Neural cell (in vitro differentiated cells): ENCODE measurements around the gene ST6GALNAC3. TPM values are rescaled to one million over a fixed set of nuclear protein-coding genes. Genes with fewer than 3 reads are reported as not detected.

ENCODE experiments used
- H2AFZ ChIP-seq: fragments of 200-600, 300-800 bp; sonication (generic), shearing (Covaris generic); 2 replicates; pipeline ENCODE4 v1.6.0; 2014; ENCODE audit warnings: low read depth, mild to moderate bottlenecking, antibody characterized with exemption, low read length, moderate library complexity
- H3F3A ChIP-seq: fragments of 200-600 bp; shearing (Covaris generic); 2 replicates; pipeline ENCODE4 v1.6.1; 2016; ENCODE audit warnings: mild to moderate bottlenecking, moderate library complexity, mixed read lengths, antibody characterized with exemption, low read length; ENCODE audit not compliant: insufficient read depth, poor library complexity, severe bottlenecking
- H3K27ac ChIP-seq: fragments of 200-600, 300-800 bp; sonication (generic), shearing (Covaris generic); 2 replicates; pipeline ENCODE4 v1.5.1; 2014; ENCODE audit warnings: mild to moderate bottlenecking, low read length, moderate library complexity
- H3K27me3 ChIP-seq: fragments of 300-800, 200-600 bp; sonication (generic), shearing (Covaris generic); 2 replicates; pipeline ENCODE4 v1.6.0; 2014; ENCODE audit warnings: mild to moderate bottlenecking, low read depth, low read length, moderate library complexity; ENCODE audit not compliant: insufficient read depth
- H3K36me3 ChIP-seq: fragments of 300-800, 200-600 bp; sonication (generic), shearing (Covaris generic); 2 replicates; pipeline ENCODE4 v1.5.1; 2014; ENCODE audit warnings: mild to moderate bottlenecking, antibody characterized with exemption, low read length, moderate library complexity; ENCODE audit not compliant: insufficient read depth
- H3K4me2 ChIP-seq: fragments of 300-800, 200-600 bp; sonication (generic), shearing (Covaris generic); 2 replicates; pipeline ENCODE4 v1.6.0; 2014; ENCODE audit warnings: mild to moderate bottlenecking, low read length
- H3K4me3 ChIP-seq: fragments of 300-800, 200-600 bp; sonication (generic), shearing (Covaris generic); 2 replicates; pipeline ENCODE4 v1.5.1; 2014; ENCODE audit warnings: mild to moderate bottlenecking, low read length, moderate library complexity
- H3K79me2 ChIP-seq: fragments of 200-600 bp; shearing (Covaris generic); replicated peaks from 2 replicates; pipeline ENCODE4 v1.6.0; 2014; ENCODE audit warnings: mild to moderate bottlenecking, low read length, moderate library complexity; ENCODE audit not compliant: insufficient read depth
- H3K9ac ChIP-seq: fragments of 300-800, 200-600 bp; sonication (generic), shearing (Covaris generic); 2 replicates; pipeline ENCODE4 v1.6.1; 2016; ENCODE audit warnings: mild to moderate bottlenecking, low read length, mixed read lengths
- H3K9me2 ChIP-seq: fragments of 200-600 bp; shearing (Covaris generic); 2 replicates; pipeline ENCODE4 v1.6.1; 2016; ENCODE audit warnings: mild to moderate bottlenecking, low read length, mixed read lengths; ENCODE audit not compliant: insufficient read depth
- H3K9me3 ChIP-seq: fragments of 200-600, 300-800 bp; sonication (generic), shearing (Covaris generic); 2 replicates; pipeline ENCODE4 v1.6.1; 2016; ENCODE audit warnings: mild to moderate bottlenecking, mixed run types, low read length, moderate library complexity, mixed read lengths
- H4K20me1 ChIP-seq: fragments of 200-600 bp; shearing (Covaris generic); 2 replicates; pipeline ENCODE4 v1.6.1; 2016; ENCODE audit warnings: mild to moderate bottlenecking, mixed run types; ENCODE audit not compliant: insufficient read depth
- EP300 ChIP-seq: fragments of 450-650 bp; conservative IDR thresholded peaks from 2 replicates; pipeline ENCODE4 v1.6.1; 2014; ENCODE audit warnings: antibody characterized with exemption, mild to moderate bottlenecking, moderate library complexity; ENCODE audit not compliant: poor library complexity, severe bottlenecking
- EZH2 ChIP-seq: fragments of 200-600, 300-800 bp; shearing (Covaris generic), sonication (generic); IDR thresholded peaks from 2 replicates; pipeline ENCODE4 v1.6.1; 2014; ENCODE audit warnings: antibody characterized with exemption, low read length, borderline replicate concordance, mild to moderate bottlenecking; ENCODE audit not compliant: insufficient read depth, poor library complexity, severe bottlenecking
- MXI1 ChIP-seq: fragments of 450-650 bp; conservative IDR thresholded peaks from 2 replicates; pipeline ENCODE4 v1.6.1; 2014; ENCODE audit warnings: antibody characterized with exemption, mild to moderate bottlenecking; ENCODE audit not compliant: poor library complexity, severe bottlenecking
- POLR2AphosphoS5 ChIP-seq: IDR thresholded peaks from 2 replicates; pipeline ENCODE4 v1.6.1; 2012
- RAD21 ChIP-seq: fragments of 450-650 bp; conservative IDR thresholded peaks from 2 replicates; pipeline ENCODE4 v1.6.1; 2014; ENCODE audit warnings: antibody characterized with exemption, mild to moderate bottlenecking, moderate library complexity
- SMC3 ChIP-seq: fragments of 450-650 bp; conservative IDR thresholded peaks from 2 replicates; pipeline ENCODE4 v1.6.1; 2014; ENCODE audit warnings: antibody characterized with exemption, mild to moderate bottlenecking, moderate library complexity; ENCODE audit not compliant: poor library complexity
- TAF1 ChIP-seq: IDR thresholded peaks from 2 replicates; pipeline ENCODE4 v1.6.1; 2012; ENCODE audit warnings: low read depth
- polyA plus RNA-seq: library from polyadenylated mRNA; depleted of rRNA; stranded (reverse); fragments of >200 nt; gene quantifications from 2 replicates; pipeline ENCODE4 v1.2.3, GENCODE V29; 2014
- TF ChIP-seq, protein P1 (sequence below): fragments of 450-650 bp; IDR thresholded peaks from 2 replicates; pipeline ENCODE4 v1.5.1; 2014; ENCODE audit warnings: antibody characterized with exemption, mild to moderate bottlenecking, moderate library complexity; ENCODE audit not compliant: poor library complexity, severe bottlenecking
- TF ChIP-seq, protein P2 (sequence below): IDR thresholded peaks from 2 replicates; pipeline ENCODE4 v1.6.1; 2012; ENCODE audit warnings: borderline replicate concordance

Gene ST6GALNAC3
- polyA plus RNA-seq, 1 donor from 2014 or later: 3.6 TPM

DNA sequence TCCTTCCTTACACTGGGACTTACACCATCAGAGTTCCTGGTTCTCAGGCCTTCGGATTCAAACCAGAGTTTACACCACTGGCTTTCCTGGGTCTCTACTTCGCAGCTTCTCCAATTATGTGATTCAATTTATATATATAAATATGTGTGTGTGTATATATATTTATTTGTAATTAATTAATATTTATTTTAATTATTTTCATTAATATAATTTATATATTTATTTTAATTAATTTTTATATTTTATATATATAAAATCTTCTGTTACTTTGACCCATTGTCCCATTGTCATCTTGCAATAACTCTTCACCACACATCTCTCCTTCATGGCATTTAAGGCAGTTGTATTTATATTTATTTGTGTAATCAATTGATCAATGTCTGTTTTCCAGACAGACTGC is 28.4 kb upstream of the ST6GALNAC3 start:
- H3K9me3 ChIP-seq: no peaks in the 10 kb centered on the region
- no peaks in the 10 kb centered on the region for H3K36me3 ChIP-seq
- no peak overlapping the region for H2AFZ ChIP-seq
- no peaks in the 10 kb centered on the region for H3K27me3 ChIP-seq
- no peaks in the 10 kb centered on the region for H3K79me2 ChIP-seq
- H3K4me2 ChIP-seq: no peak overlapping the region
- no peak overlapping the region for H3K9ac ChIP-seq
- H3K27ac ChIP-seq: no peak overlapping the region
- H3K4me3 ChIP-seq: no peak overlapping the region
- H4K20me1 ChIP-seq: no peaks in the 10 kb centered on the region
- TF ChIP-seq EZH2: no peak
- TF ChIP-seq, protein P1, sequence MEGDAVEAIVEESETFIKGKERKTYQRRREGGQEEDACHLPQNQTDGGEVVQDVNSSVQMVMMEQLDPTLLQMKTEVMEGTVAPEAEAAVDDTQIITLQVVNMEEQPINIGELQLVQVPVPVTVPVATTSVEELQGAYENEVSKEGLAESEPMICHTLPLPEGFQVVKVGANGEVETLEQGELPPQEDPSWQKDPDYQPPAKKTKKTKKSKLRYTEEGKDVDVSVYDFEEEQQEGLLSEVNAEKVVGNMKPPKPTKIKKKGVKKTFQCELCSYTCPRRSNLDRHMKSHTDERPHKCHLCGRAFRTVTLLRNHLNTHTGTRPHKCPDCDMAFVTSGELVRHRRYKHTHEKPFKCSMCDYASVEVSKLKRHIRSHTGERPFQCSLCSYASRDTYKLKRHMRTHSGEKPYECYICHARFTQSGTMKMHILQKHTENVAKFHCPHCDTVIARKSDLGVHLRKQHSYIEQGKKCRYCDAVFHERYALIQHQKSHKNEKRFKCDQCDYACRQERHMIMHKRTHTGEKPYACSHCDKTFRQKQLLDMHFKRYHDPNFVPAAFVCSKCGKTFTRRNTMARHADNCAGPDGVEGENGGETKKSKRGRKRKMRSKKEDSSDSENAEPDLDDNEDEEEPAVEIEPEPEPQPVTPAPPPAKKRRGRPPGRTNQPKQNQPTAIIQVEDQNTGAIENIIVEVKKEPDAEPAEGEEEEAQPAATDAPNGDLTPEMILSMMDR: no peak
- no peaks in the 10 kb centered on the region for H3K9me2 ChIP-seq
- H3F3A ChIP-seq: no peaks in the 10 kb centered on the region

DNA sequence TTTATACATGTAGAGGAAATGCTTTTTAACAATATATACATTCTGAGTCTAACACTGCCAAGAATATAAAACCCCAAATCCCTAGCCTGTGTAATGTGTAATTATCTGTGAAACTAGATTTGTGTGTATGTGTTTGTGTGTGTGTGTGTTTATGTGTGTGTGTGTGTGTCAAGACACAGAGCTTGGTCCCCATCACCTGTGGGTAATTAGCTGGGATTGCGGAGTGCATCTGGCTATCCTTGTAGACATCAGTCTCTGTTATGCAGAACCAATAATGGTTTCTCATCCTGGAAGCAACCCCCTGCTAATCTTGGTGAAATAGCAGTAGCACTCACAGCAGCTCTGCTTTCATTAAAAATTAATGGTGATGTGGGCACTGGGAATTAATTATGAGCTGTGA is 26.3 kb upstream of the ST6GALNAC3 start:
- Histone ChIP-seq H3K9ac (no peak overlapping the region), H2AFZ (no peak overlapping the region), H3K79me2 (no peaks in the 10 kb centered on the region), H3K27me3 (no peaks in the 10 kb centered on the region), H3F3A (no peaks in the 10 kb centered on the region), H3K9me2 (no peaks in the 10 kb centered on the region), H3K36me3 (no peaks in the 10 kb centered on the region), H3K4me3 (no peak overlapping the region), H3K4me2 (no peak overlapping the region), H3K9me3 (no peaks in the 10 kb centered on the region), H3K27ac (no peak overlapping the region), H4K20me1 (no peaks in the 10 kb centered on the region)
- TF ChIP-seq, protein P1: no peak
- TF ChIP-seq RAD21 (no peak), EP300 (no peak), POLR2AphosphoS5 (no peak), MXI1 (no peak), SMC3 (no peak), EZH2 (no peak), TAF1 (no peak)
- TF ChIP-seq, protein P2, sequence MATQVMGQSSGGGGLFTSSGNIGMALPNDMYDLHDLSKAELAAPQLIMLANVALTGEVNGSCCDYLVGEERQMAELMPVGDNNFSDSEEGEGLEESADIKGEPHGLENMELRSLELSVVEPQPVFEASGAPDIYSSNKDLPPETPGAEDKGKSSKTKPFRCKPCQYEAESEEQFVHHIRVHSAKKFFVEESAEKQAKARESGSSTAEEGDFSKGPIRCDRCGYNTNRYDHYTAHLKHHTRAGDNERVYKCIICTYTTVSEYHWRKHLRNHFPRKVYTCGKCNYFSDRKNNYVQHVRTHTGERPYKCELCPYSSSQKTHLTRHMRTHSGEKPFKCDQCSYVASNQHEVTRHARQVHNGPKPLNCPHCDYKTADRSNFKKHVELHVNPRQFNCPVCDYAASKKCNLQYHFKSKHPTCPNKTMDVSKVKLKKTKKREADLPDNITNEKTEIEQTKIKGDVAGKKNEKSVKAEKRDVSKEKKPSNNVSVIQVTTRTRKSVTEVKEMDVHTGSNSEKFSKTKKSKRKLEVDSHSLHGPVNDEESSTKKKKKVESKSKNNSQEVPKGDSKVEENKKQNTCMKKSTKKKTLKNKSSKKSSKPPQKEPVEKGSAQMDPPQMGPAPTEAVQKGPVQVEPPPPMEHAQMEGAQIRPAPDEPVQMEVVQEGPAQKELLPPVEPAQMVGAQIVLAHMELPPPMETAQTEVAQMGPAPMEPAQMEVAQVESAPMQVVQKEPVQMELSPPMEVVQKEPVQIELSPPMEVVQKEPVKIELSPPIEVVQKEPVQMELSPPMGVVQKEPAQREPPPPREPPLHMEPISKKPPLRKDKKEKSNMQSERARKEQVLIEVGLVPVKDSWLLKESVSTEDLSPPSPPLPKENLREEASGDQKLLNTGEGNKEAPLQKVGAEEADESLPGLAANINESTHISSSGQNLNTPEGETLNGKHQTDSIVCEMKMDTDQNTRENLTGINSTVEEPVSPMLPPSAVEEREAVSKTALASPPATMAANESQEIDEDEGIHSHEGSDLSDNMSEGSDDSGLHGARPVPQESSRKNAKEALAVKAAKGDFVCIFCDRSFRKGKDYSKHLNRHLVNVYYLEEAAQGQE: no peak
